HG03354 (cell line): ENCODE data around the gene MAGI2.
A peak's percentile ranks its signal among the peaks of the same experiment; 100 is the strongest.
"Not testable (repeated sequence)": the region's sequence is repeated elsewhere in the genome, so short reads cannot be mapped to it uniquely, and the experiment has no call there.

Experiments used
- ATAC-seq: cut with Tn5 transposase; IDR thresholded peaks from one replicate; pipeline ENCODE4 v1.9.1; 2021; ENCODE audit warnings: mild to moderate bottlenecking; ENCODE audit not compliant: unreplicated experiment, poor library complexity, severe bottlenecking

The MAGI2 gene

GRCh38 chr7:78322231-78322630 lies 1131.2 kb downstream of the MAGI2 start:
- ATAC-seq, result not testable (repeated sequence)

DNA sequence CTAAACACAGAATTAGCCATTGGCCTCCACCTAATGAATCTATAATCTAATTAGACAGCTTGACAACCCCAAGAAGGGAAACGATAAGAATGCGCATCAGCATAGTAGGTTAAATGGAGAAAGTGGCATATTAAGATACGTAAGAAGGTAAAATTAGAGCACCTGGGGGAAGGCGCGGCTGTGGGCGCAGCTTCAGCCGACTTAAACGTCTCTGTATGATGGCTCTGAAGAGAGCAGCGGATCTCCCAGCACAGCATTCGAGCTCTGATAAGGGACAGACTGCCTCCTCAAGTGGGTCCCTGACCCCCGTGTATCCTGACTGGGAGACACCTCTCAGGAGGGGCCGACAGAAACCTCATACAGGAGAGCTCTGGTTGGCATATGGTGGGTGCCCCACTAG lies 1136.1 kb downstream of the MAGI2 start:
- no peak for ATAC-seq

- no peak for ATAC-seq
Measured at GRCh38 chr7:78316110-78316509, 1137.4 kb downstream of the MAGI2 start.

DNA sequence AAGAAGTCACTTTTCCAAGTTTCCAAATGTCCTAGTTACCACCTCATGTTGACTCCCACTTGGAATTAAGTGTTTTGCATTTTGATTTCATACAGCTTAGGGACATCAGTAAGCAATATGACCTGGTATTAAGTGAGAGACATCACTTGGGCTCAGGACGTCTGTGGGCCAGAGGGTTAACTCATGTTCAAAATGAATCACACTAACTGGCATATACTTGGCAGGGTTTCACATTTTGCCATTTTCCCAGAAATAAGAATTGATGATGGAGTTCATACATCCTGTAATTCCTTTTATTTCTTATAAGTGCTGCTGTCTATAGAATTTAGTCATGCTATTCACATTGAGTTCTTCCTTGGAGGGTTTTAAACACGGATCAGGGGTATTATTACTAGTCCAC lies 1138.3 kb downstream of the MAGI2 start:
- ATAC-seq, result no peak

DNA sequence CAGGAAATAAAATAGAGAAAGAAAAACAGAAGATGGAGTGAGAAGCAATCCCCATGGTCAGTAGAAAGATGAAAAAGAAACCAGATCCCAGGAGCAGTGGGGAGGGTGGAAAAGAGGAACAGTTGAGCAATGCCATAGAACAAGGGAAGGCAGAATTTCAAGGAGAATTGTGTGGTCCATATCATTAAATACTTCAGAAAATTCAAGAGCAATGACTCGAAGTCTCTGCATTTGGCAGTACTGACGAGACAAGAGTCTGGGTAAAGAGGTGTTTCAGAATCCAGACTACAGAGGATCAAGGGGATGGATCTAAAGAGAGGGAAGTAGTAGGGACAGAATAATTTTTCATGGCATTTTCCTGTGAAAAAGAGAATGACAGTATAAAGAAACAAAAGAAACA lies 1142.3 kb downstream of the MAGI2 start:
- no peak for ATAC-seq

- no peak for ATAC-seq
Measured at GRCh38 chr7:78307892-78308291, 1145.6 kb downstream of the MAGI2 start.

DNA sequence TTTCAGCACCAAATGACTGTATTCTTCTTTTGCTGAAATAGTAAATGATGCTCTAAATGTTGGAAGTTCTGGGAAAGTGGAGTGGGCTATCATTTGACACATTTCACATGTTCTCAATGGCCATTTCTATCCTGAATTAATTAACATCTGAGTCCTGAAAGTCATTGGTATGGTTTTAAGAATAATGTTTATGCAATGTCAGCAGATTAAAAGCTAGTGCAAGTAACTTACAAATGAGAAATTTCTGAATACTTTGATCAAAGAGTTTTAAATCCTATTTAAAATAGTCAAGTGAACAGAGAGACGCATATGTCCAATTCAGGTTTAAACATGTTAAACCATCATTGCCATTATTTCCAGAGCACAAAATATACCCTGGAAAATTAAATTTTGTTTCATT lies 1146.8 kb downstream of the MAGI2 start:
- no peak for ATAC-seq

DNA sequence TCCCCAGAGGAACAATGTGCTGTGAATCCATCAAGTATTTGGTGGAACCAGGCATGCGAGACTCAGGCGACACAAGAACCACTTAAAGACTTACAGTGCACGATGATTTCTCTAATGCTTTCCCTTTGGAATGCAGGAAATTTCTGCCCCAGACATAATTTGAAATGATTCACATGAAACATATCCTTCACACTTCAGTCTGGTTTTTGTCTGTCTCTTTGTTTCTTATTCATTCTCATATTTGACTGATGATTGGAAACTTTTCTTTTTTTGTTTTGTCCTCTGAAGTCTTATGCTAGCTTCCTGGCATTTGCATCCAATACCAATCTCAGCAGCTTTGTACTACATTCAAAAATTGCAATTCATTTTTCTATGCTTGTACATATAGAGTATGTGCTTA lies 1152.1 kb downstream of the MAGI2 start:
- ATAC-seq, result no peak

GRCh38 chr7:78299088-78299487 lies 1154.4 kb downstream of the MAGI2 start:
- ATAC-seq, result no peak

DNA sequence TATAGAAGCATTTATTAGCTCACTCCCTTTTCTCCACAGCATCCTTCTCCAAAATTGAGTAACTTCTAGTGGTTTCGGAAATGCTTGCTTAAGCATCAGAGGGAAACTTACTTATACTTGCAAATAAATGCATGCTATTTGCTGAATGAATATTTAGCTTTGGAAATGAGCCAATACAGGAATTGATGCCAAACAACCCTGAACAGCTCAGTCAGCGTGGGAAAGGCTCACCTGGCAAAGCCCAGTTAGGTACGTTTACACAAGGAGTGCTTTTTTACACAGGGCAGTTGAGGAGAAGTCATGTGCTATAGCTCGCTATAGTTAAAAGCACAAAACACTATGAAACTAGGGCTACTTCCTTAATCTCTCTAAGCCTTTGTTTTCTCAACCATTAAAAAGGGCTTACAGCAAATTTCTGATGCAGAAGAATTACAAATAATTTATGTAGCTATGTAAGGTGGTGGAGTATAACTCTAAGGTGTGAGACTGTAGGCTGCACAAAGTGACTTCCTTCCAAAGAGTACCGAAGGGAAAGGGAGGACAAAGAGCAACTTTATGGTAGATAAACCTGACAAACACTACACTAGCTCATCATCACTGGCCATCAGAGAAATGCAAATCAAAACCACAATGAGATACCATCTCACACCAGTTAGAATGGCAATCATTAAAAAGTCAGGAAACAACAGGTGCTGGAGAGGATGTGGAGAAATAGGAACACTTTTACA lies 1156.7 kb downstream of the MAGI2 start:
- peak; percentile 86 for ATAC-seq

- no peak for ATAC-seq
Measured at GRCh38 chr7:78296046-78296597, 1157.3 kb downstream of the MAGI2 start.

DNA sequence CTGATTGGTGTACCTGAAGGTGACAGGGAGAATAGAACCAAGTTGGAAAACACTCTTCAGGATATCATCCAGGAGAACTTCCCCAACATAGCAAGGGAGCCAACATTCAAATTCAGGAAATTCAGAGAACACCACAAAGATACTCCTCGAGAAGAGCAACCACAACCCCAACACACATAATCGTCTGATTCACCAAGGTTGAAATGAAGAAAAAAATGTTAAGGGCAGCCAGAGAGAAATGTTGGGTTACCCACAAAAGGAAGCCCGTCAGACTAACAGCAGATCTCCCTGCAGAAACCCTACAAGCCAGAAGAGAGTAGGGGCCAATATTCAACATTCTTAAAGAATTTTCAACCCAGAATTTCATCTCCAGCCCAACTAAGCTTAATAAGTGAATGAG lies 1164.0 kb downstream of the MAGI2 start:
- not testable (repeated sequence) for ATAC-seq

GRCh38 chr7:78284945-78285344 lies 1168.5 kb downstream of the MAGI2 start:
- no peak for ATAC-seq

DNA sequence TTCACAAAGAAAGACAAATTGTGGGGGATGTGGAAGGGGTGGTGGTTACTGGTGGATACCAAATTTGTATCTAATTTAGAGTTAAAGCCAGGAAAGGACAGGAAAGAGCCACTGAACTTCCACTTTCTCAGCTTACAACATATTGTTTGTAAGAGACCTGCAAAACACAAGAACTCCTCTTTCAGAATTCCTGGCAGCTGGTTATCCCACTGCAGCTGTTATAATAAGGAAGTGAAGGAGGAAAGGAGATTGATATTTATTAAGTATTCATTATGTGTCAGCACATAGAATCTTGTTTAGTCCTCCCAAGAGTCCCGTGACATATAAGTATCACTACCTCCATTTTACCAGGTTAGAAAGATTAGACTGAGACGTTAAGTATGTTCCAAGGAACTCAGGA lies 1173.2 kb downstream of the MAGI2 start:
- ATAC-seq, result no peak

DNA sequence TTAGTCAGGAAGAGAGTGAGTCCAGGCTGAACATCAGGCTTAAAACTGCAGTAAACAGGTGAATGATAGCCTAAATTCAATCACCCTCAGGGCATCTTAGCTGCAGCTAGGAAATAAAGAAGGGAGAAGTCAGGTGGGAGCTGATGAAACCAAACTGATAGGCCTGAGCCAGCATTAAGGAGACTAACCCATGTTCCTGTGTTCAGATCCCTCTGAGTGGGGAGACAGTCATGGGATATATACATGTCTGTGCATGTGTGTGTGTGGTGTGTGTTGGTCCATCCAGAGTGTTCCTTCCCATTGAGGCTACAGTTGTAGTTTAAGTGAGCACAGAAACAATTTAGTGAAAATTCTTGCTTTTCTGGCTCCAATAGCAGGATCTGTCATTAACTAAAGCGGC lies 1174.0 kb downstream of the MAGI2 start:
- ATAC-seq, result no peak

DNA sequence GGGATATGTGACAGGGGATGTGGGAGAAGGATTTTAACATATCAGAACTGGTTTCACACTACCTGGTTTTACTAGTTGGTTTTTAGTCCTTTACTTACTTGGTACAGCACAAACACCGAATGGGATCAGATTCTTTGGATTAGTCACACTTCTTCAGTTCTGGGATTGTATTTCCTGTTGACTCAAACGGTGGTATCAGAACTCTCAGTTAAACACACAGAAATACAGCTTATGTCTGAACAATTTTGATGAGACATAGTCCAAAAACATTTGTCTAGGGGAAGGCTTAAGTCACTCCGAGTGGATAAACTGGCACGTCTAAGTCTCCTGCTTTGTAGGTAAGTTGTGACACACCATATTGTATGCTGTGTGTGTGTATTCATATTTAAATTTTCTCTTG lies 1174.4 kb downstream of the MAGI2 start:
- no peak for ATAC-seq

DNA sequence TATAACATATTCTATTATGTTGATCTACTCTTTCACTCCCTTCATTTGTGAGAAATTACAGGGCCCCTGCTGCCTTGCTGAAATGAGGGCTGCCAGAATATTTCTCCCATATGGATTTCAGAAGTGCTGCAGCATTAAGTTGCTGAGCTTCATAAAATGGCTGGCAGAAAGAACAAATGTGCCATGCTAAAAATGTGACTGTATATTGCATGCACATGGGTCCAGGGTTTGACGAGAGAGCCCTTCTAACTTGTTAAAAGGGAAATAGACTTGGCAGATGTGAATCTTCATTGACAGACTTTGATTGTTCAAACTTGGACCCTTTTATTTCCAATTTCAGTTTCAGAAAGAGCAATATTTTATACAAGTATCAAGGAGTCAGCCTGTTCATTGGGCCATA lies 1186.3 kb downstream of the MAGI2 start:
- ATAC-seq, result no peak

DNA sequence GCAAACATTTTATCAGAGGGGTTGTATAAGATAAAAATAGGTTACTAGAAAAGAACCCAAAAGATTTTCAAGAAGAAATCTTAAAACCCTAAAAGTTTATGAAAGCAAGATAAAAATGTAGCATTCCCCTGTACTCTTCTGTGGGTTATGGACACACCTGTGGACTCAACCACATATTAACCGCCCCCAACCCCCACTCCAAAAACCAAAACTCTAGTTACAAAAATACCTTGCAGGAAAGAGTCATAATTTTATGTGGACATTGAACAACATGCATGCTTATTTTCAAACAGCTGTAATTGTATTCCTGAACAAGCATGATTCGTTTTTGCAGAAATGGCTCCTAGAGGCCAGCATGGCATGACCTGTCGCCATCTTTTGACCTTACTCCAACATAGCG lies 1188.0 kb downstream of the MAGI2 start:
- ATAC-seq, result no peak

DNA sequence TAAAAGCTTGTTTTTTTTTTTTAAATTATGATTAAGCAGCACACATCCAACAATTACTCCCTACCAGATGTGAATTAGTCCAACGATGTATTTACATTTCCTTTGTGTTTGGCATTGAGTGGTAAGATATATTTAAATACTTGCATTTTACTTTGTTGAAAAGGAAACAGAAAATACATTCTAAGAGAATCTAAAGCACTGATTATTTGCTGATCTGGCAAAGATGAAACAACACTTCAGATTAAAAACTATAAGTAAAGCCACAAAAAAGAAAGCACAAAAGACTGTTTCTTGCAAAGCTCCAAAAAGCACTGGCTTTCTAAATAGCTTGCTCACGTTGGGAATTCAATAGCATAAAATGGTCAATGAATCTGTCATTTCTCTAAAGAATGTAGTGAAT lies 1188.4 kb downstream of the MAGI2 start:
- ATAC-seq, result no peak

DNA sequence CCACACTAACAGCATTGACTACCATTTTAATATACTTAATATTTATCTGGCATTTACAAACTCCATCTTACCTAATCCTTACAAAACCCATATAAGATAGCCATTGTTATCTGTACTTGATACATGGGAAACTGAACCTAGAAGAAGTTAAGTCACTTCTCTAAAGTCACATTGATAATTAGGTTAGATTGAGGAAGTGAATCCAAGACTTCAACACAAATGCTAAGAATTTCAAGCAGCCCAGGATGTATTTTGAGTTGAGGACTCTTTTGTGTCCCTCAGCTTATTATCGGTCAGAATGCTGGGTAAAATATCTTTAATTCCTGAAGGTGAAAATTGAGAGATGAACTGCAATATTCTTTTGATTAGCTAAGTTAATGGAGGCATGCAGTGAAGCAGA lies 1189.4 kb downstream of the MAGI2 start:
- no peak for ATAC-seq

- ATAC-seq, result no peak
Measured at GRCh38 chr7:78261739-78262138, 1191.7 kb downstream of the MAGI2 start.

DNA sequence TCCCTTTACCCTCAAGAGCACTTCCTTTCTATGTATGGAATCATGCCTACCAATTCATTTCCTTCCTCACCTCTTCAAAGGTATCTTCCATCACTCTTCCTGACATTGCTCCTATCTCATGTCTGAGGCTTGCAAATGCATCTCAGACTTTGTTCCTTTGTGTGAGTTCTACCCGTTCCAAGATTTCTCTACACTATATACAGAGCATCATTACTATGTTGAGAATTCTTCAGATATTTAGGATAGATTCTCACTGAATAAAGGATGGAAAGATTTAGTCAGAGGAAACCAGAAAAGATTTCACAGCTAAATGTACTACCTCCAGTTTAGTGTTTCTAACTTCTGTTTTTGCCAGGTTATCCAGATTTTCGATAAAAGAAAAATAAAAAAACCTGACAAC lies 1192.2 kb downstream of the MAGI2 start:
- no peak for ATAC-seq
